H9 (cell line): ENCODE results near the gene FSD1. TPM values are rescaled to one million over a fixed set of nuclear protein-coding genes. Genes with fewer than 3 reads are reported as not detected.

Experiments used
- DNase-seq: peaks from one replicate; pipeline ENCODE4 v3.0.0-alpha.2; 2017
- H2AFZ ChIP-seq: one replicate; pipeline ENCODE4 v1.6.1; 2013; ENCODE audit warnings: mild to moderate bottlenecking, low read length, control low read depth, moderate library complexity
- H2AK5ac ChIP-seq: 2 replicates; pipeline ENCODE4 v1.6.1; 2013; ENCODE audit warnings: low read length, control low read depth, mixed read lengths; ENCODE audit not compliant: insufficient read length
- H2BK120ac ChIP-seq: one replicate; pipeline ENCODE4 v1.6.1; 2013; ENCODE audit warnings: low read depth, mild to moderate bottlenecking, low read length, control low read depth, inconsistent platforms; ENCODE audit not compliant: poor library complexity, severe bottlenecking
- H2BK12ac ChIP-seq: 2 replicates; pipeline ENCODE4 v1.6.1; 2013; ENCODE audit warnings: low read length, control low read depth, mixed read lengths, low read depth; ENCODE audit not compliant: insufficient read length
- H2BK15ac ChIP-seq: 2 replicates; pipeline ENCODE4 v1.6.1; 2013; ENCODE audit warnings: low read depth, low read length, control low read depth
- H2BK20ac ChIP-seq: one replicate; pipeline ENCODE4 v1.6.1; 2013; ENCODE audit warnings: low read depth, mild to moderate bottlenecking, low read length, control low read depth, inconsistent platforms; ENCODE audit not compliant: poor library complexity, severe bottlenecking
- H2BK5ac ChIP-seq: 2 replicates; pipeline ENCODE4 v1.6.1; 2013; ENCODE audit warnings: low read length, control low read depth, mixed read lengths; ENCODE audit not compliant: insufficient read length
- H3K14ac ChIP-seq: 2 replicates; pipeline ENCODE4 v1.6.1; 2013; ENCODE audit warnings: low read length, control low read depth; ENCODE audit not compliant: insufficient read depth
- H3K18ac ChIP-seq: 2 replicates; pipeline ENCODE4 v1.6.1; 2013; ENCODE audit warnings: low read depth, mild to moderate bottlenecking, mixed read lengths, low read length, control low read depth; ENCODE audit not compliant: insufficient read length
- H3K23ac ChIP-seq: 2 replicates; pipeline ENCODE4 v1.6.1; 2013; ENCODE audit warnings: low read length, control low read depth, mixed read lengths, low read depth; ENCODE audit not compliant: insufficient read length
- H3K23me2 ChIP-seq: 2 replicates; pipeline ENCODE4 v1.6.1; 2013; ENCODE audit warnings: low read depth, mild to moderate bottlenecking, mixed read lengths, low read length, control low read depth; ENCODE audit not compliant: insufficient read length, poor library complexity, severe bottlenecking
- H3K27ac ChIP-seq: 2 replicates; pipeline ENCODE4 v1.5.1; 2013; ENCODE audit warnings: low read length, control low read depth, mixed read lengths, low read depth; ENCODE audit not compliant: insufficient read length
- H3K27me3 ChIP-seq: 2 replicates; pipeline ENCODE4 v1.6.1; 2013; ENCODE audit warnings: low read length, control low read depth, inconsistent platforms; ENCODE audit not compliant: insufficient read depth
- H3K4ac ChIP-seq: 2 replicates; pipeline ENCODE4 v1.6.1; 2013; ENCODE audit warnings: low read depth, mild to moderate bottlenecking, control low read depth, inconsistent platforms, low read length, moderate library complexity
- H3K4me1 ChIP-seq: 2 replicates; pipeline ENCODE4 v1.6.1; 2013; ENCODE audit warnings: low read length, control low read depth, inconsistent platforms; ENCODE audit not compliant: insufficient read depth
- H3K4me2 ChIP-seq: 2 replicates; pipeline ENCODE4 v1.6.1; 2013; ENCODE audit warnings: low read length, control low read depth, mixed read lengths; ENCODE audit not compliant: insufficient read length, insufficient read depth
- H3K56ac ChIP-seq: 2 replicates; pipeline ENCODE4 v1.6.1; 2013; ENCODE audit warnings: low read depth, mild to moderate bottlenecking, mixed read lengths, low read length, control low read depth; ENCODE audit not compliant: insufficient read length
- H3K79me1 ChIP-seq: 2 replicates; pipeline ENCODE4 v1.6.1; 2013; ENCODE audit warnings: low read depth, mild to moderate bottlenecking, moderate library complexity, low read length, control low read depth, inconsistent platforms; ENCODE audit not compliant: insufficient read depth, poor library complexity, severe bottlenecking
- H3K79me2 ChIP-seq: 2 replicates; pipeline ENCODE4 v1.6.1; 2013; ENCODE audit warnings: low read length, control low read depth, inconsistent platforms; ENCODE audit not compliant: insufficient read depth
- H3K9ac ChIP-seq: 2 replicates; pipeline ENCODE4 v1.6.1; 2013; ENCODE audit warnings: low read length, control low read depth, mixed read lengths; ENCODE audit not compliant: insufficient read length; ENCODE audit errors: extremely low read depth
- H3K9me3 ChIP-seq: one replicate; pipeline ENCODE4 v1.6.1; 2013; ENCODE audit warnings: low read depth, low read length, inconsistent platforms; ENCODE audit not compliant: control insufficient read depth
- H3T11ph ChIP-seq: one replicate; pipeline ENCODE4 v1.6.1; 2013; ENCODE audit warnings: mild to moderate bottlenecking, low read length, control low read depth, inconsistent platforms
- H4K20me1 ChIP-seq: one replicate; pipeline ENCODE4 v1.6.1; 2013; ENCODE audit not compliant: control insufficient read depth, insufficient read length, insufficient read depth
- H4K5ac ChIP-seq: 2 replicates; pipeline ENCODE4 v1.6.1; 2013; ENCODE audit warnings: low read depth, mild to moderate bottlenecking, mixed read lengths, low read length, control low read depth; ENCODE audit not compliant: insufficient read length
- H4K8ac ChIP-seq: replicated peaks from 2 replicates; pipeline ENCODE4 v1.6.1; 2013; ENCODE audit warnings: low read length, control low read depth, mixed read lengths, low read depth; ENCODE audit not compliant: insufficient read length
- H4K91ac ChIP-seq: 2 replicates; pipeline ENCODE4 v1.6.1; 2013; ENCODE audit warnings: low read depth, mild to moderate bottlenecking, moderate library complexity, mixed read lengths, low read length, control low read depth; ENCODE audit not compliant: insufficient read length
- H3K27ac Mint-ChIP-seq, 3 experiments: 2 replicates in 2 of 3; 3 replicates in 1 of 3; pipeline ENCODE4 v1.8.0; 2020 to 2021; ENCODE audit warnings: mixed read lengths in 3 of 3, mild to moderate bottlenecking in 1 of 3, moderate library complexity in 1 of 3
- H3K27me3 Mint-ChIP-seq: 2 replicates; pipeline ENCODE4 v1.8.0; 2021; ENCODE audit warnings: low read depth, mild to moderate bottlenecking, moderate library complexity, mixed read lengths
- H3K36me3 Mint-ChIP-seq, 3 experiments: 2 replicates in 2 of 3; 3 replicates in 1 of 3; pipeline ENCODE4 v1.8.0; 2020 to 2021; ENCODE audit warnings: low read depth in 3 of 3, mixed read lengths in 3 of 3; ENCODE audit not compliant: insufficient read depth in 1 of 3
- H3K4me1 Mint-ChIP-seq, 2 experiments: 2 replicates each; pipeline ENCODE4 v1.8.0; 2020; ENCODE audit warnings: mixed read lengths in 2 of 2
- H3K4me3 Mint-ChIP-seq, 2 experiments: 2 replicates in 1 of 2; 3 replicates in 1 of 2; pipeline ENCODE4 v1.8.0; 2020 to 2021; ENCODE audit warnings: mild to moderate bottlenecking in 2 of 2, mixed read lengths in 2 of 2, moderate library complexity in 1 of 2
- H3K9me3 Mint-ChIP-seq, 2 experiments: 2 replicates in 1 of 2; 3 replicates in 1 of 2; pipeline ENCODE4 v1.8.0; 2020; ENCODE audit warnings: mild to moderate bottlenecking in 2 of 2, mixed read lengths in 2 of 2, moderate library complexity in 1 of 2
- CTCF ChIP-seq: fragments of 200-600 bp; sonication (generic); conservative IDR thresholded peaks from 3 replicates; pipeline ENCODE4 v1.8.0; 2021; ENCODE audit warnings: antibody characterized with exemption, mild to moderate bottlenecking
- WGBS: extraction: QIAGEN DNeasy Blood & Tissue Kit; methylation state at CpG from one replicate; pipeline ENCODE4 v1.1.7; 2013; ENCODE audit warnings: missing lambda C conversion rate, low lambda C conversion rate, mixed read lengths; ENCODE audit not compliant: insufficient read length; ENCODE audit errors: extremely low coverage; 5-methylcytosine and 5-hydroxymethylcytosine counted together
- total RNA-seq: library from RNA; stranded (reverse); gene quantifications from 2 replicates; pipeline ENCODE4 v1.2.1, GENCODE V29; 2021

Gene FSD1
- total RNA-seq, 1 experiment from 2014 or later = 53.6 TPM

DNA sequence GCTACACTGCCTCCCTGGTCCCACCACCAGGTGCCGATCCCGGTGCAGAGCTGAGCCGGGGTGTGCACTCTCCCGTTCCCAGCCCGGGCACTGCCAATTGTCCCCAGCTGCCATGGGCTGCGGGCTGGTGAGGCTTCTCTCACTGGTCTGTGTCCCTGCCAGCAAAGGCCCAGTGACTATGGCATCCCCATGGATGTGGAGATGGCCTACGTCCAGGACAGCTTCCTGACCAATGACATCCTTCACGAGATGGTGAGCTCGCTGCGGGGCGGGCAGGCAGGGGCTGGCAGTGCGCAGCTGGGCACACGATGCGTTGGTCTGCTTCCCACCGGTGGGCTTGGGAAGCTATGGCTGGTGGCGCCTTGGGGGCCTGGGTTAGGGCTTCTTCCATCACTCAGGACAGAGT is 53.5 kb downstream of the FSD1 start:
- Mint-ChIP-seq H3K4me3 (no peak overlapping the region), H3K27me3 (peaks cover 4% of the 10 kb centered on the region), H3K4me1 (peaks cover 7 to 9% of the 10 kb centered on the region in 2 experiments; a peak in 3 of 4 replicates), H3K36me3 (peaks cover 1 to 37% (median 22%) of the 10 kb centered on the region in 3 experiments; a peak in 6 of 7 replicates), H3K9me3 (no peaks in the 10 kb centered on the region; a peak in 1 of 5 replicates), H3K27ac (no peak overlapping the region; a peak in 1 of 7 replicates)
- Histone ChIP-seq H3K27me3 (no peaks in the 10 kb centered on the region), H2AK5ac (no peak overlapping the region), H4K91ac (no peak overlapping the region), H3K9me3 (no peaks in the 10 kb centered on the region), H3K27ac (no peak overlapping the region), H3T11ph (no peak overlapping the region), H2AFZ (no peak overlapping the region), H3K4me2 (no peak overlapping the region), H4K20me1 (no peaks in the 10 kb centered on the region), H3K9ac (no peak overlapping the region), H2BK120ac (no peak overlapping the region), H3K14ac (no peak overlapping the region), H3K56ac (no peak overlapping the region), H2BK15ac (no peak overlapping the region), H2BK5ac (no peak overlapping the region), H3K4ac (no peak overlapping the region), H3K79me2 (no peaks in the 10 kb centered on the region), H3K79me1 (no peaks in the 10 kb centered on the region), H2BK12ac (no peak overlapping the region), H2BK20ac (no peak overlapping the region), H3K18ac (no peak overlapping the region), H3K23me2 (no peaks in the 10 kb centered on the region), H4K5ac (no peak overlapping the region), H3K4me1 (no peaks in the 10 kb centered on the region; the same call in 1 of the 2 replicates), H3K23ac (no peak overlapping the region), H4K8ac (no peak overlapping the region)
- no peak for TF ChIP-seq CTCF
- WGBS = no CpG with 5 or more reads among the region's 16 CpGs
- no peak for DNase-seq
